ENCODE results near the gene FCGBP. TPM values are rescaled to one million over a fixed set of nuclear protein-coding genes. Genes with fewer than 3 reads are reported as not detected.

The FCGBP gene
- total and polyA plus RNA-seq, 5 donors from 2014 or later = 0.06 to 8.4 (median 0.24) TPM

- Histone ChIP-seq H3K9me3 (ENCODE audit: control insufficient read depth in 2 of 2, low read length in 2 of 2) (peaks cover 0 to 2% of the 10 kb centered on the region in 2 experiments), H3K27me3 (ENCODE audit: control insufficient read depth, insufficient read depth, low read length) (no peaks in the 10 kb centered on the region), H3K27ac (ENCODE audit: insufficient read depth, low read length, poor library complexity, severe bottlenecking) (peak overlapping the region; percentile 71), H3K36me3 (ENCODE audit: control insufficient read depth, insufficient read depth, low read length) (no peaks in the 10 kb centered on the region), H3K4me3 (ENCODE audit: low read depth, low read length) (peak overlapping the region; percentile 59), H3K4me1 (ENCODE audit: control insufficient read depth, insufficient read depth, low read length, poor library complexity, severe bottlenecking) (peaks cover 46% of the 10 kb centered on the region)
- ATAC-seq (ENCODE audit: low read depth in 2 of 2) (no peak), DNase-seq (no peak)
- Mint-ChIP-seq H3K27ac (peak overlapping the region in 2 of 3 donors; percentile 55 to 87), H3K4me3 (peak overlapping the region in 1 of 4 donors; percentile 34), H3K9me3 (peaks cover 0 to 13% (median 2%) of the 10 kb centered on the region in 7 donors), H3K4me1 (peaks cover 31 to 84% (median 53%) of the 10 kb centered on the region in 4 donors), H3K36me3 (peaks cover 10% of the 10 kb centered on the region), H3K27me3 (no peaks in the 10 kb centered on the region)
Observed at GRCh38 chr19:39943586-39943985, 9.2 kb upstream of the FCGBP start.

- Mint-ChIP-seq H3K27me3 (no peaks in the 10 kb centered on the region), H3K4me1 (peaks cover 31 to 79% (median 56%) of the 10 kb centered on the region in 4 donors), H3K4me3 (peak overlapping the region; percentile 61 to 82 (median 76)), H3K36me3 (peaks cover 10% of the 10 kb centered on the region), H3K27ac (peak overlapping the region; percentile 69 to 87 (median 84)), H3K9me3 (peaks cover 0 to 13% (median 2%) of the 10 kb centered on the region in 7 donors)
- peaks cover 0 to 2% of the 10 kb centered on the region in 2 experiments for H3K9me3 ChIP-seq (ENCODE audit: control insufficient read depth in 2 of 2, low read length in 2 of 2)
- H3K4me3 ChIP-seq (ENCODE audit: low read depth, low read length) = peak overlapping the region; percentile 82
- H3K27ac ChIP-seq (ENCODE audit: insufficient read depth, low read length, poor library complexity, severe bottlenecking) = peak overlapping the region; percentile 90
- DNase-seq = no peak
- peaks cover 50% of the 10 kb centered on the region for H3K4me1 ChIP-seq (ENCODE audit: control insufficient read depth, insufficient read depth, low read length, poor library complexity, severe bottlenecking)
- no peaks in the 10 kb centered on the region for H3K36me3 ChIP-seq (ENCODE audit: control insufficient read depth, insufficient read depth, low read length)
- H3K27me3 ChIP-seq (ENCODE audit: control insufficient read depth, insufficient read depth, low read length) = no peaks in the 10 kb centered on the region
- no peak for ATAC-seq (ENCODE audit: low read depth in 2 of 2)
Observed at GRCh38 chr19:39942366-39942730, 7.9 kb upstream of the FCGBP start.

- Histone ChIP-seq H3K9me3 (ENCODE audit: control insufficient read depth in 2 of 2, low read length in 2 of 2) (peaks cover 0 to 2% of the 10 kb centered on the region in 2 experiments), H3K4me3 (ENCODE audit: low read depth, low read length) (peak overlapping the region; percentile 82), H3K36me3 (ENCODE audit: control insufficient read depth, insufficient read depth, low read length) (no peaks in the 10 kb centered on the region), H3K27ac (ENCODE audit: insufficient read depth, low read length, poor library complexity, severe bottlenecking) (peak overlapping the region; percentile 90), H3K27me3 (ENCODE audit: control insufficient read depth, insufficient read depth, low read length) (no peaks in the 10 kb centered on the region), H3K4me1 (ENCODE audit: control insufficient read depth, insufficient read depth, low read length, poor library complexity, severe bottlenecking) (peaks cover 56% of the 10 kb centered on the region)
- peak; percentile 84 to 86 for ATAC-seq (ENCODE audit: low read depth in 2 of 2)
- DNase-seq = peak; percentile 50 to 84 (median 80)
- Mint-ChIP-seq H3K36me3 (peaks cover 10% of the 10 kb centered on the region), H3K4me1 (peaks cover 31 to 81% (median 60%) of the 10 kb centered on the region in 4 donors), H3K27me3 (no peaks in the 10 kb centered on the region), H3K4me3 (peak overlapping the region; percentile 61 to 82 (median 76)), H3K27ac (peak overlapping the region; percentile 69 to 87 (median 84)), H3K9me3 (peaks cover 0 to 13% (median 2%) of the 10 kb centered on the region in 7 donors)
Observed at GRCh38 chr19:39941615-39942365, 7.4 kb upstream of the FCGBP start.

GRCh38 chr19:39941151-39941550 is 6.7 kb upstream of the FCGBP start:
- Mint-ChIP-seq H3K9me3 (peaks cover 0 to 13% (median 2%) of the 10 kb centered on the region in 7 donors), H3K27ac (peak overlapping the region in 2 of 3 donors; percentile 69 to 87), H3K4me3 (peak overlapping the region; percentile 61 to 82 (median 76)), H3K36me3 (peaks cover 10% of the 10 kb centered on the region), H3K27me3 (no peaks in the 10 kb centered on the region), H3K4me1 (peaks cover 31 to 84% (median 64%) of the 10 kb centered on the region in 4 donors)
- no peak for ATAC-seq (ENCODE audit: low read depth in 2 of 2)
- Histone ChIP-seq H3K27ac (ENCODE audit: insufficient read depth, low read length, poor library complexity, severe bottlenecking) (peak overlapping the region; percentile 90), H3K36me3 (ENCODE audit: control insufficient read depth, insufficient read depth, low read length) (no peaks in the 10 kb centered on the region), H3K27me3 (ENCODE audit: control insufficient read depth, insufficient read depth, low read length) (no peaks in the 10 kb centered on the region), H3K9me3 (ENCODE audit: control insufficient read depth in 2 of 2, low read length in 2 of 2) (peaks cover 0 to 2% of the 10 kb centered on the region in 2 experiments), H3K4me3 (ENCODE audit: low read depth, low read length) (peak overlapping the region; percentile 82), H3K4me1 (ENCODE audit: control insufficient read depth, insufficient read depth, low read length, poor library complexity, severe bottlenecking) (peaks cover 62% of the 10 kb centered on the region)
- DNase-seq = no peak

GRCh38 chr19:39940221-39940833 is 5.9 kb upstream of the FCGBP start:
- Mint-ChIP-seq H3K36me3 (peaks cover 10% of the 10 kb centered on the region), H3K27ac (peak overlapping the region; percentile 46 to 87 (median 65)), H3K27me3 (no peaks in the 10 kb centered on the region), H3K4me3 (peak overlapping the region; percentile 61 to 82 (median 76)), H3K9me3 (peaks cover 0 to 13% (median 2%) of the 10 kb centered on the region in 7 donors), H3K4me1 (peaks cover 31 to 84% (median 67%) of the 10 kb centered on the region in 4 donors)
- ATAC-seq (ENCODE audit: low read depth in 2 of 2) (no peak), DNase-seq (no peak)
- H3K27me3 ChIP-seq (ENCODE audit: control insufficient read depth, insufficient read depth, low read length) = no peaks in the 10 kb centered on the region
- H3K36me3 ChIP-seq (ENCODE audit: control insufficient read depth, insufficient read depth, low read length) = no peaks in the 10 kb centered on the region
- H3K9me3 ChIP-seq (ENCODE audit: control insufficient read depth in 2 of 2, low read length in 2 of 2) = peaks cover 0 to 2% of the 10 kb centered on the region in 2 experiments
- peak overlapping the region; percentile 82 for H3K4me3 ChIP-seq (ENCODE audit: low read depth, low read length)
- H3K4me1 ChIP-seq (ENCODE audit: control insufficient read depth, insufficient read depth, low read length, poor library complexity, severe bottlenecking) = peaks cover 70% of the 10 kb centered on the region
- peak overlapping the region; percentile 90 for H3K27ac ChIP-seq (ENCODE audit: insufficient read depth, low read length, poor library complexity, severe bottlenecking)

GRCh38 chr19:39939556-39939955 is 5.1 kb upstream of the FCGBP start:
- peak overlapping the region in 1 of 3 donors; percentile 87 for H3K27ac Mint-ChIP-seq
- H3K4me3 ChIP-seq (ENCODE audit: low read depth, low read length) = no peak overlapping the region
- H3K36me3 ChIP-seq (ENCODE audit: control insufficient read depth, insufficient read depth, low read length) = no peaks in the 10 kb centered on the region
- peaks cover 10% of the 10 kb centered on the region for H3K36me3 Mint-ChIP-seq
- no peak for ATAC-seq (ENCODE audit: low read depth in 2 of 2)
- peaks cover 71% of the 10 kb centered on the region for H3K4me1 ChIP-seq (ENCODE audit: control insufficient read depth, insufficient read depth, low read length, poor library complexity, severe bottlenecking)
- H3K27ac ChIP-seq (ENCODE audit: insufficient read depth, low read length, poor library complexity, severe bottlenecking) = no peak overlapping the region
- H3K27me3 Mint-ChIP-seq = no peaks in the 10 kb centered on the region
- peaks cover 31 to 84% (median 68%) of the 10 kb centered on the region in 4 donors for H3K4me1 Mint-ChIP-seq
- H3K9me3 ChIP-seq (ENCODE audit: control insufficient read depth in 2 of 2, low read length in 2 of 2) = peaks cover 0 to 2% of the 10 kb centered on the region in 2 experiments
- no peaks in the 10 kb centered on the region for H3K27me3 ChIP-seq (ENCODE audit: control insufficient read depth, insufficient read depth, low read length)
- peak overlapping the region in 2 of 4 donors; percentile 30 to 70 for H3K4me3 Mint-ChIP-seq
- DNase-seq = no peak
- H3K9me3 Mint-ChIP-seq = peaks cover 0 to 13% (median 2%) of the 10 kb centered on the region in 7 donors

GRCh38 chr19:39937787-39938186 is 3.4 kb upstream of the FCGBP start:
- Histone ChIP-seq H3K36me3 (ENCODE audit: control insufficient read depth, insufficient read depth, low read length) (no peaks in the 10 kb centered on the region), H3K9me3 (ENCODE audit: control insufficient read depth in 2 of 2, low read length in 2 of 2) (peaks cover 0 to 2% of the 10 kb centered on the region in 2 experiments), H3K4me3 (ENCODE audit: low read depth, low read length) (no peak overlapping the region), H3K4me1 (ENCODE audit: control insufficient read depth, insufficient read depth, low read length, poor library complexity, severe bottlenecking) (peaks cover 57% of the 10 kb centered on the region), H3K27me3 (ENCODE audit: control insufficient read depth, insufficient read depth, low read length) (no peaks in the 10 kb centered on the region), H3K27ac (ENCODE audit: insufficient read depth, low read length, poor library complexity, severe bottlenecking) (no peak overlapping the region)
- Mint-ChIP-seq H3K9me3 (peaks cover 0 to 13% (median 0%) of the 10 kb centered on the region in 7 donors), H3K4me1 (peaks cover 26 to 78% (median 63%) of the 10 kb centered on the region in 4 donors), H3K27me3 (no peaks in the 10 kb centered on the region), H3K36me3 (peaks cover 6% of the 10 kb centered on the region), H3K27ac (peak overlapping the region in 2 of 3 donors; percentile 9 to 71), H3K4me3 (peak overlapping the region in 1 of 4 donors; percentile 74)
- DNase-seq (no peak), ATAC-seq (ENCODE audit: low read depth in 2 of 2) (no peak)
